Lower leg skin (tissue), 4 donors: ENCODE results near the gene LAMC3. TPM values are rescaled to one million over a fixed set of nuclear protein-coding genes. Genes with fewer than 3 reads are reported as not detected.

Experiments
- DNase-seq, 2 donors: peaks; one replicate each; pipeline ENCODE4 v3.0.0-alpha.2; 2019; ENCODE audit warnings: low spot score in 2 of 2
- H3K4me3 ChIP-seq: fragments of 200-600 bp; sonication (generic); 2 replicates; pipeline ENCODE4 v1.5.1; 2017; ENCODE audit warnings: mild to moderate bottlenecking, low read depth; ENCODE audit not compliant: poor library complexity, severe bottlenecking
- CTCF ChIP-seq, 3 donors: fragments of 450-650 bp; IDR thresholded peaks; one replicate each; pipeline ENCODE4 v1.5.1; 2016; ENCODE audit warnings: antibody characterized with exemption in 3 of 3, mild to moderate bottlenecking in 3 of 3, moderate library complexity in 2 of 3
- POLR2A ChIP-seq, 2 donors: fragments of 450-650 bp; IDR thresholded peaks; one replicate each; pipeline ENCODE4 v1.6.1; 2016 to 2017; ENCODE audit warnings: antibody characterized with exemption in 2 of 2, mild to moderate bottlenecking in 1 of 2, moderate library complexity in 1 of 2
- WGBS, 2 donors: methylation state at CpG; one replicate each; pipeline ENCODE4 v1.1.5; 2018; 5-methylcytosine and 5-hydroxymethylcytosine counted together
- intact Hi-C: fragments of 100-400 bp; cut with DNase I; formaldehyde crosslinking; loops from one replicate; pipeline ENCODE4 v1.15.0; 2023; ENCODE audit warnings: low total_unique reads
- total RNA-seq, 4 donors: library from RNA; depleted of rRNA; stranded (reverse); fragments of >200 nt; gene quantifications; one replicate each; pipeline ENCODE4 v1.1.0, GENCODE V29; 2016

Gene LAMC3
- total RNA-seq, 4 donors from 2014 or later = 9.1 to 23.0 (median 11.2) TPM

- TF ChIP-seq CTCF (IDR thresholded peaks at IDR 0.05) (no peak), POLR2A (IDR thresholded peaks at IDR 0.05) (no peak)
- 49 to 55% methylated on average over 15 of the region's 15 CpGs for WGBS, 2 donors
- intact Hi-C loops = no loop called here
- no peak overlapping the region for H3K4me3 ChIP-seq
- DNase-seq = no peak
These were observed 13.6 kb upstream of the LAMC3 start for GRCh38 chr9:130995086-130996011.

- no peak overlapping the region for H3K4me3 ChIP-seq
- TF ChIP-seq CTCF (IDR thresholded peaks at IDR 0.05) = no peak
- no peak for TF ChIP-seq POLR2A (IDR thresholded peaks at IDR 0.05)
- intact Hi-C loops = no loop called here
- 87 to 88% methylated on average over 8 of the region's 8 CpGs for WGBS, 2 donors
- no peak for DNase-seq
These were observed 12.8 kb upstream of the LAMC3 start for GRCh38 chr9:130996205-130996604.

- 70 to 76% methylated on average over 14 of the region's 14 CpGs for WGBS, 2 donors
- intact Hi-C loops = no loop called here
- no peak for TF ChIP-seq CTCF (IDR thresholded peaks at IDR 0.05)
- no peak for TF ChIP-seq POLR2A (IDR thresholded peaks at IDR 0.05)
- no peak for DNase-seq
- H3K4me3 ChIP-seq = no peak overlapping the region
These were observed 12.1 kb upstream of the LAMC3 start for GRCh38 chr9:130996676-130997394.

GRCh38 chr9:130997395-130997684 lies 11.6 kb upstream of the LAMC3 start:
- intact Hi-C loops = no loop called here
- DNase-seq = no peak
- TF ChIP-seq CTCF (IDR thresholded peaks at IDR 0.05) = no peak
- TF ChIP-seq POLR2A (IDR thresholded peaks at IDR 0.05) = no peak
- 66 to 67% methylated on average over 2 of the region's 2 CpGs for WGBS, 2 donors
- no peak overlapping the region for H3K4me3 ChIP-seq

- DNase-seq = no peak
These were observed 10.9 kb upstream of the LAMC3 start for GRCh38 chr9:130997925-130998596.

More at GRCh38 chr9:130997925-130998596, 10.9 kb upstream of the LAMC3 start:
- 35 to 50% methylated on average over 20 to 27 of the region's 28 CpGs for WGBS, 2 donors
- no peak overlapping the region for H3K4me3 ChIP-seq
- intact Hi-C loops = no loop called here
- TF ChIP-seq POLR2A (IDR thresholded peaks at IDR 0.05) (no peak), CTCF (IDR thresholded peaks at IDR 0.05) (peak in 1 of 3 donors; percentile 6)
